H9 (cell line): ENCODE results near the gene DBX2. TPM values are rescaled to one million over a fixed set of nuclear protein-coding genes. Genes with fewer than 3 reads are reported as not detected.

ENCODE experiments used
- DNase-seq: peaks from one replicate; pipeline ENCODE4 v3.0.0-alpha.2; 2017
- H2AFZ ChIP-seq: one replicate; pipeline ENCODE4 v1.6.1; 2013; ENCODE audit warnings: mild to moderate bottlenecking, low read length, control low read depth, moderate library complexity
- H2AK5ac ChIP-seq: 2 replicates; pipeline ENCODE4 v1.6.1; 2013; ENCODE audit warnings: low read length, control low read depth, mixed read lengths; ENCODE audit not compliant: insufficient read length
- H2BK120ac ChIP-seq: one replicate; pipeline ENCODE4 v1.6.1; 2013; ENCODE audit warnings: low read depth, mild to moderate bottlenecking, low read length, control low read depth, inconsistent platforms; ENCODE audit not compliant: poor library complexity, severe bottlenecking
- H2BK12ac ChIP-seq: 2 replicates; pipeline ENCODE4 v1.6.1; 2013; ENCODE audit warnings: low read length, control low read depth, mixed read lengths, low read depth; ENCODE audit not compliant: insufficient read length
- H2BK15ac ChIP-seq: 2 replicates; pipeline ENCODE4 v1.6.1; 2013; ENCODE audit warnings: low read depth, low read length, control low read depth
- H2BK20ac ChIP-seq: one replicate; pipeline ENCODE4 v1.6.1; 2013; ENCODE audit warnings: low read depth, mild to moderate bottlenecking, low read length, control low read depth, inconsistent platforms; ENCODE audit not compliant: poor library complexity, severe bottlenecking
- H2BK5ac ChIP-seq: 2 replicates; pipeline ENCODE4 v1.6.1; 2013; ENCODE audit warnings: low read length, control low read depth, mixed read lengths; ENCODE audit not compliant: insufficient read length
- H3K14ac ChIP-seq: 2 replicates; pipeline ENCODE4 v1.6.1; 2013; ENCODE audit warnings: low read length, control low read depth; ENCODE audit not compliant: insufficient read depth
- H3K18ac ChIP-seq: 2 replicates; pipeline ENCODE4 v1.6.1; 2013; ENCODE audit warnings: low read depth, mild to moderate bottlenecking, mixed read lengths, low read length, control low read depth; ENCODE audit not compliant: insufficient read length
- H3K23ac ChIP-seq: 2 replicates; pipeline ENCODE4 v1.6.1; 2013; ENCODE audit warnings: low read length, control low read depth, mixed read lengths, low read depth; ENCODE audit not compliant: insufficient read length
- H3K23me2 ChIP-seq: 2 replicates; pipeline ENCODE4 v1.6.1; 2013; ENCODE audit warnings: low read depth, mild to moderate bottlenecking, mixed read lengths, low read length, control low read depth; ENCODE audit not compliant: insufficient read length, poor library complexity, severe bottlenecking
- H3K27ac ChIP-seq: 2 replicates; pipeline ENCODE4 v1.5.1; 2013; ENCODE audit warnings: low read length, control low read depth, mixed read lengths, low read depth; ENCODE audit not compliant: insufficient read length
- H3K27me3 ChIP-seq: 2 replicates; pipeline ENCODE4 v1.6.1; 2013; ENCODE audit warnings: low read length, control low read depth, inconsistent platforms; ENCODE audit not compliant: insufficient read depth
- H3K4ac ChIP-seq: 2 replicates; pipeline ENCODE4 v1.6.1; 2013; ENCODE audit warnings: low read depth, mild to moderate bottlenecking, control low read depth, inconsistent platforms, low read length, moderate library complexity
- H3K4me1 ChIP-seq: 2 replicates; pipeline ENCODE4 v1.6.1; 2013; ENCODE audit warnings: low read length, control low read depth, inconsistent platforms; ENCODE audit not compliant: insufficient read depth
- H3K4me2 ChIP-seq: 2 replicates; pipeline ENCODE4 v1.6.1; 2013; ENCODE audit warnings: low read length, control low read depth, mixed read lengths; ENCODE audit not compliant: insufficient read length, insufficient read depth
- H3K56ac ChIP-seq: 2 replicates; pipeline ENCODE4 v1.6.1; 2013; ENCODE audit warnings: low read depth, mild to moderate bottlenecking, mixed read lengths, low read length, control low read depth; ENCODE audit not compliant: insufficient read length
- H3K79me1 ChIP-seq: 2 replicates; pipeline ENCODE4 v1.6.1; 2013; ENCODE audit warnings: low read depth, mild to moderate bottlenecking, moderate library complexity, low read length, control low read depth, inconsistent platforms; ENCODE audit not compliant: insufficient read depth, poor library complexity, severe bottlenecking
- H3K79me2 ChIP-seq: 2 replicates; pipeline ENCODE4 v1.6.1; 2013; ENCODE audit warnings: low read length, control low read depth, inconsistent platforms; ENCODE audit not compliant: insufficient read depth
- H3K9ac ChIP-seq: 2 replicates; pipeline ENCODE4 v1.6.1; 2013; ENCODE audit warnings: low read length, control low read depth, mixed read lengths; ENCODE audit not compliant: insufficient read length; ENCODE audit errors: extremely low read depth
- H3K9me3 ChIP-seq: one replicate; pipeline ENCODE4 v1.6.1; 2013; ENCODE audit warnings: low read depth, low read length, inconsistent platforms; ENCODE audit not compliant: control insufficient read depth
- H3T11ph ChIP-seq: one replicate; pipeline ENCODE4 v1.6.1; 2013; ENCODE audit warnings: mild to moderate bottlenecking, low read length, control low read depth, inconsistent platforms
- H4K20me1 ChIP-seq: one replicate; pipeline ENCODE4 v1.6.1; 2013; ENCODE audit not compliant: control insufficient read depth, insufficient read length, insufficient read depth
- H4K5ac ChIP-seq: 2 replicates; pipeline ENCODE4 v1.6.1; 2013; ENCODE audit warnings: low read depth, mild to moderate bottlenecking, mixed read lengths, low read length, control low read depth; ENCODE audit not compliant: insufficient read length
- H4K8ac ChIP-seq: replicated peaks from 2 replicates; pipeline ENCODE4 v1.6.1; 2013; ENCODE audit warnings: low read length, control low read depth, mixed read lengths, low read depth; ENCODE audit not compliant: insufficient read length
- H4K91ac ChIP-seq: 2 replicates; pipeline ENCODE4 v1.6.1; 2013; ENCODE audit warnings: low read depth, mild to moderate bottlenecking, moderate library complexity, mixed read lengths, low read length, control low read depth; ENCODE audit not compliant: insufficient read length
- H3K27ac Mint-ChIP-seq, 3 experiments: 2 replicates in 2 of 3; 3 replicates in 1 of 3; pipeline ENCODE4 v1.8.0; 2020 to 2021; ENCODE audit warnings: mixed read lengths in 3 of 3, mild to moderate bottlenecking in 1 of 3, moderate library complexity in 1 of 3
- H3K27me3 Mint-ChIP-seq: 2 replicates; pipeline ENCODE4 v1.8.0; 2021; ENCODE audit warnings: low read depth, mild to moderate bottlenecking, moderate library complexity, mixed read lengths
- H3K36me3 Mint-ChIP-seq, 3 experiments: 2 replicates in 2 of 3; 3 replicates in 1 of 3; pipeline ENCODE4 v1.8.0; 2020 to 2021; ENCODE audit warnings: low read depth in 3 of 3, mixed read lengths in 3 of 3; ENCODE audit not compliant: insufficient read depth in 1 of 3
- H3K4me1 Mint-ChIP-seq, 2 experiments: 2 replicates each; pipeline ENCODE4 v1.8.0; 2020; ENCODE audit warnings: mixed read lengths in 2 of 2
- H3K4me3 Mint-ChIP-seq, 2 experiments: 2 replicates in 1 of 2; 3 replicates in 1 of 2; pipeline ENCODE4 v1.8.0; 2020 to 2021; ENCODE audit warnings: mild to moderate bottlenecking in 2 of 2, mixed read lengths in 2 of 2, moderate library complexity in 1 of 2
- H3K9me3 Mint-ChIP-seq, 2 experiments: 2 replicates in 1 of 2; 3 replicates in 1 of 2; pipeline ENCODE4 v1.8.0; 2020; ENCODE audit warnings: mild to moderate bottlenecking in 2 of 2, mixed read lengths in 2 of 2, moderate library complexity in 1 of 2
- CTCF ChIP-seq: fragments of 200-600 bp; sonication (generic); conservative IDR thresholded peaks from 3 replicates; pipeline ENCODE4 v1.8.0; 2021; ENCODE audit warnings: antibody characterized with exemption, mild to moderate bottlenecking
- WGBS: extraction: QIAGEN DNeasy Blood & Tissue Kit; methylation state at CpG from one replicate; pipeline ENCODE4 v1.1.7; 2013; ENCODE audit warnings: missing lambda C conversion rate, low lambda C conversion rate, mixed read lengths; ENCODE audit not compliant: insufficient read length; ENCODE audit errors: extremely low coverage; 5-methylcytosine and 5-hydroxymethylcytosine counted together
- total RNA-seq: library from RNA; stranded (reverse); gene quantifications from 2 replicates; pipeline ENCODE4 v1.2.1, GENCODE V29; 2021

DBX2 gene
- total RNA-seq, 1 experiment from 2014 or later = not detected

- H3K56ac ChIP-seq = no peak overlapping the region
- no peak overlapping the region for H2AFZ ChIP-seq
- WGBS = no CpG with 5 or more reads among the region's 5 CpGs
Measured at GRCh38 chr12:45093051-45093450, 42.2 kb upstream of the DBX2 start.

More at GRCh38 chr12:45093051-45093450, 42.2 kb upstream of the DBX2 start:
- Mint-ChIP-seq H3K27ac (0 out of 7 replicates have a peak overlapping the region, but pooled peaks of 1 of the 3 experiments have one; percentile 24), H3K9me3 (no peaks in the 10 kb centered on the region), H3K36me3 (no peaks in the 10 kb centered on the region), H3K27me3 (no peaks in the 10 kb centered on the region), H3K4me3 (no peak overlapping the region), H3K4me1 (peaks cover 4 to 5% of the 10 kb centered on the region in 2 experiments)
- Histone ChIP-seq H3K23ac (no peak overlapping the region), H2BK120ac (no peak overlapping the region), H3K4me1 (no peaks in the 10 kb centered on the region), H4K8ac (no peak overlapping the region), H3T11ph (no peak overlapping the region), H3K79me1 (no peaks in the 10 kb centered on the region), H3K4me2 (no peak overlapping the region), H2AK5ac (no peak overlapping the region), H3K9me3 (no peaks in the 10 kb centered on the region), H3K27me3 (no peaks in the 10 kb centered on the region), H3K79me2 (no peaks in the 10 kb centered on the region), H4K5ac (no peak overlapping the region), H3K4ac (no peak overlapping the region), H3K18ac (no peak overlapping the region), H3K14ac (no peak overlapping the region), H4K91ac (no peak overlapping the region), H4K20me1 (no peaks in the 10 kb centered on the region), H3K27ac (no peak overlapping the region), H3K23me2 (no peaks in the 10 kb centered on the region), H2BK15ac (no peak overlapping the region), H2BK20ac (no peak overlapping the region), H2BK12ac (no peak overlapping the region), H2BK5ac (no peak overlapping the region), H3K9ac (no peak overlapping the region)
- TF ChIP-seq CTCF = no peak
- DNase-seq = no peak
